UCSD-AML1 (cell line): ENCODE results near the gene FXYD2.
"Not testable (repeated sequence)": the region's sequence is repeated elsewhere in the genome, so short reads cannot be mapped to it uniquely, and the experiment has no call there.

Experiments
- DNase-seq: peaks from one replicate; lab custom pipeline; 2025; ENCODE audit not compliant: unreplicated experiment; lab: John Stamatoyannopoulos, UW

FXYD2 gene

GRCh38 chr11:117824571-117825537, at the start of gene FXYD2:
Gene FXYD2, minus strand, starts transcription at chr11:117824744. Its CDS starts 66 bp downstream, at chr11:117824678.
- no peak for DNase-seq

DNA sequence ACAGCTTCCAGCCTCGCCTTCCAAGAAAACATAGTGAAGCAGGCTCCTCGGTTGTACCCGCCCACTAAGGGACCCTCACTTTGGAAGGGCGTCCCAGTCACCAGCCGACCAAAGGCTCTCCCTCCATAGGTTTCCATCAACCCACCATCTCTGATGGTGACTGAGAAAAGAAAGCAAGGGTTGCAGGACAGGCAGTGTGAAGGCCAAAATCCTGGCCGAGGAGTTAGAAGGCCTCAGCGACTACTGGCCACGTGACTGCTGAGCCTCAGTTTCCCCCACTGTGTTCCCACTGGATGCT, 49.2 kb upstream of the FXYD2 start:
- no peak for DNase-seq

DNA sequence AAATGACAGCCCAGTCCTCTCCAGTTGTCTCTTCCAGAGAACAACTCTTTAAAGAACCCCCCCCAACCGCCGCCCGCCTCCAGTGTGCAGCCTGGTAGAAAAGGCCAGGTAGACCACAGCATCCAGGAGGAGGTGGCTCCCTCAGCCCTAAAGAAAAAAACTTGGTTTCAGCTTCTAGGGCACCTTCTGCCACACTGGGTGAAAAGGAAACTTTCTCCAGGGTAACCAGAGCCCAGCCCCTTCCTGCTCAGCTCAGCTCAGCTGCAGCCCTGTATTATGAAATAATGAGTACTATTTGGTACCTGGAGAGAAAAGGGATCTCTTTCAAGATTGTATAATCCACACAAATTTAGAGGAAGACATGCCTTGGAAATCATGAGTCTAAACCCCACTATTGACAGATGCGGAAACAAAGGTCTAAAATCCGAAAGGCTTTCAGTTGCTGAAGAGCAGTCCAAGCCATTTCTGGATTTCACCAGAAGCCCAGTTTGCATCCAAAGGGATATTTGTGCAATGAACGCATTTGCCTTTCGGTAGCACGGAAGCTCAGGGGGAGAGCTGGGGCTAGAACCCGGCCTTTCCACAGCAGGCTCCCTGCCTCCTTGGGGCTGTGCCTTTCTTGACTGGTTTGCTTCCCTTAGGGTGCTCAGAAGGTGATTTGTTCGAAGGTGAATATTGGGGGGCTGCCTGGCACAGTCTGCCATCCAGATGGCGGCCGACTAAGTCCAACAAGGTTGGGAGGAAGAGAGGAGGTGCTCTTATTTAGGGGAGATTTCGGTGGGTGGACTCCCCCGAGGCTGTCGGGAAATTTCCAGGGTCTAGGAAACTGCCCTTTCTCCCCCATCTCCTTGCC, 48.7 kb upstream of the FXYD2 start:
- no peak for DNase-seq

DNA sequence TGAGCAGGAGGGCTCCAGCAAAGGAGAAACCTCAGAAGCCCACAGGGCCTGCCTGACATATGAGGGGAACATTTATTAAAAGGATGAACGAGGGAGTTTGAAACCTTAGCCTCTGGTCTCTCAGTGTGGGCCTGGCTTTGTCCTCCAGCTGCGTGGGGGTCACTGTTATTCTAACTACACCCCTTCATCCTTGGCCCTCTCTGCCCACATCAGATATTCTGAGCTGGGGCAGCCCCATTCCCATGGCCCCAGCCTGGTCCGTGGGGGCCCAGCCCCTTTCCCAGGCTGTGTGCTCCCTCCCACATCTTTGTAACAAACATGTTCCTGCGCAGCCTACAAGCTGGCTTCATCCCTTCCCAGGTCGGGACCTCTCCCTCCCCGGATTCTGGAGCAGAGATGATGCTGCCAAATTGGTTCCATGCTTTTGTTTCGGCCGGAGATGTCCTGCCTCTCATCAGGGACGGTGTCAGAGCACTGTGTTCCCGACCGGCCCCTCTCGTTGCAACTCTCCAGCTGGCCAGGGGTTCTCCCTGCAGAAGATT, 47.9 kb upstream of the FXYD2 start:
- DNase-seq, result no peak

GRCh38 chr11:117871784-117872183, 47.2 kb upstream of the FXYD2 start:
- no peak for DNase-seq

DNA sequence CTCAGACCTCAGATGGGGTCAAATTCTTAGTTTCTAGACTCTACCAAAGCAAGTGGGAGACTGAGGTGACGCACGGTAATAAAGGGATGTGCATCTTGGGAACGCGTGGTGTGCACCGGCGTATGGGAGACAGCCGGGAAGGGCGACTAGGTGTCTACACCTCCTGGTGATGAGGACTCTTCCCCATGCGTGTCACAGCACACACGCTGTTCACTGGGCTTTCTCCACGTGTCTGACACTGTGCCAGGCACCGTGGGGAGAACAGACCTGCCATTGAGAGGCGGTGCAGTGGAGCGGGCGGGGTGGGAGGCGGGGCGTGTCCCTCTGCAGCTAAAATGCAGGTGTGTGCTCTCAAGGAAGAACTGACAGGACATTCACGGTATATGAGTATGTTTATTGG, 46.6 kb upstream of the FXYD2 start:
- no peak for DNase-seq

- no peak for DNase-seq
Observed at GRCh38 chr11:117870103-117870952, 45.8 kb upstream of the FXYD2 start.

GRCh38 chr11:117869604-117870003, 45.1 kb upstream of the FXYD2 start:
- no peak for DNase-seq

- no peak for DNase-seq
Observed at GRCh38 chr11:117868815-117869561, 44.4 kb upstream of the FXYD2 start.

GRCh38 chr11:117868088-117868487, 43.5 kb upstream of the FXYD2 start:
- DNase-seq, result no peak

DNA sequence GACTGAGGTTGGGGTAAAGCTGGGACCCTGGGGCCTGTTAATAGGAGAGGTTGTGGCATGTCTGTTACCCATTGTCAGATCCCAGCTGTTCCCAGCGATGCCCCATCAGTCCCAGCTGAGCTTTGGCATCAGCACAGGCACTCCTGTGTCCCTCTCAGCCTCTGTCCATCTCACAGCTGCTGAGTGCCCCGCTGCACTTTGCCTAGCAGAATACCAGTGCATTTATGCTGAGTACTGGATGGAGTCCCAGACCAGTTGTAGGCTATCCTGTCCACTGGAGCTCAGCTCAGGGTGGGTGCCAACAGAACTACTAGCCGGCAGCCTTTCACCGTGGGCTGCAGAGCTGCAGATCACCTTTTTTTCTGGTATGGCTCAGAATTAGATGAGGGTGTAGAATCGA, 42.0 kb upstream of the FXYD2 start:
- no peak for DNase-seq

DNA sequence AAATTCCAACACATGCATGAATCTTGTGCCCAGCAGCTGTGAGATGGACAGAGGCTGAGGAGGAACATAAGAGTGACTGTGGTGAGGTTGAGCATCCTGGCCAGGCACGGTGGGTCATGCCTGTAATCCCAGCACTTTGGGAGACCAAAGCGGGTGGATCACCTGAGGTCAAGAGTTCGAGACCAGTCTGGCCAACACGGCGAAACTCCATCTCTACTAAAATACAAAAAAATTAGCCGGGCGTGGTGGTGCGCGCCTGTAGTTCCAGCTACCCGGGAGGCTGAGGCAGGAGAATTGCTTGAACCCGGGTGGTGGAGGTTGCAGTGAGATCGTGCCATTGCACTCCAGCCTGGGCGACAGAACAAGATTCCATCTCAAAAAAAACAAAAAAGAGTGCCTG, 41.0 kb upstream of the FXYD2 start:
- DNase-seq, result not testable (repeated sequence)

- DNase-seq, result no peak
Observed at GRCh38 chr11:117863383-117863782, 38.8 kb upstream of the FXYD2 start.

GRCh38 chr11:117862753-117863152, 38.2 kb upstream of the FXYD2 start:
- no peak for DNase-seq

DNA sequence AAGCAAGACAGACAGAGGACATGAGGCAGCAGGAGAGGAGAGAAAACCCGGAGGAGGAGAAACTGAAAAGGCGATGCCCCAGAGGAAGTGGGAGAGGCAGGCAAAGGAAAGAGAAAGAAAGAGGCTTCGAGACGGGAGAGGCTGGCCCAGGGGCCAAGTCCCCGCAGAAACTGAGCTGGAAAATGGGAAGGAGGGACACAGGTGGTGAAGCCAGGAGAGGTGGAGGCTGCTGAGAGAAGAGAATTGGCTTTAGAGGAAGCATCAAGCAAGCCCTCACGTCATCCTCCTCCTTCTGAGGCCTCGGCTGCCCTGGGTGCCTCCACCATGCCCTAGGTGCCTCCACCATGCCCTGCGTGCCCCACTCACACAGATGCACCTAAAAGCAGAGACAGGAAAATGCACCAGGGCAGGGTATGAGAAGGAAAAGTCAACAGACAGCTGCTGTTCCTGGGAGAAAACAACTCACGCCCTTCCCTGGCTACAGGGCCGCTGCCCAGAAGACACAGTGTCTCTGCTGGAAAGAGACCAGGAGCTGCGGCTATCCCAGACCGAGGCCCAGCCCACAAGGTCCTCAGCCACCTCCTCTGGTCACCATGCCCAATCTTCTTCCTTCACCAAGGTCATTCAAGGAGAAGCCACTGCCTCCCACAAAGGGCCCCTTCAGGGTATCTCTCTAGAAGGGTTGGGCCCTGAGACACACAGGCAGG, 37.6 kb upstream of the FXYD2 start:
- DNase-seq, result no peak

DNA sequence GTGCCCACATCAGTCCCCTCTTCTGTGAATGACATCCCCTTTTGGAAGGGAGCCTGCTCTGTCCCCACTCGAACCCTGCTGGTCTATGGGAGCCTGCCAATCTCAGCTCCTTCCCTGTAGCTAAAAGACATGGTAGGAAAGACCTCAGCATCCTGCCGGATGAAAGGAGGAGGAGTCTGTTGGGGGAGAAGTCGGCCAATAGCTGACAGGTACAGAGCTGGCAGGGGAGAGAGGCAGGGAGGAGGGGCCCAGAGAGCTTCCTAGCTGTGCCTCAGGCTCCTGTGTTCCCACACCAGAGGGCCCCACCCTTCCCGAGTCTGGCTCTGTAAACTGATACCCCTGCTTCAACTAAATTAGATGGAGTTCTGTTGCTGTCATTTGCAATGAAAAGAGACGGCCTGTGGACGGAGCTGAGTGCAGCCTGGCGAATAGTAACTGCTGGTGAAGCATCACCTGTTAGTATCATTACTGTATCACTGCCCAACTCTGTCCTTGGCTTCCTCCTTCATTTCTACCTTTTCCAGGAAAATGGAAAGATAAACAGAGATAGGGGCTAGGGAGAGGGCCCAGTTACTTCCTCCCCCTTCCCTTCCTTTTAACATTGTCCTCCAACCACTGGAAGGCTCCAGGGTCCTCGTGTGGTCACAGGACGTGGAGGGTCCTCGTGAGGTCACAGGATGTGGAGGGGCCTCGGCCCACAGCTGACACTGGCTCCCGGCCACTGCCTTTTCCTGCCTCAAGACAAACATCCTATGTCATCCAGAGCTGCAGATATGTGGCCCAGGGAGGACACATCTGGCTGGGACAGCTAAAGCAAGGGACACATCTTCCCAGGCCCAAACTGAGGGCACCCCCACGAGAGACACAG, 36.8 kb upstream of the FXYD2 start:
- peak; percentile 66 for DNase-seq

DNA sequence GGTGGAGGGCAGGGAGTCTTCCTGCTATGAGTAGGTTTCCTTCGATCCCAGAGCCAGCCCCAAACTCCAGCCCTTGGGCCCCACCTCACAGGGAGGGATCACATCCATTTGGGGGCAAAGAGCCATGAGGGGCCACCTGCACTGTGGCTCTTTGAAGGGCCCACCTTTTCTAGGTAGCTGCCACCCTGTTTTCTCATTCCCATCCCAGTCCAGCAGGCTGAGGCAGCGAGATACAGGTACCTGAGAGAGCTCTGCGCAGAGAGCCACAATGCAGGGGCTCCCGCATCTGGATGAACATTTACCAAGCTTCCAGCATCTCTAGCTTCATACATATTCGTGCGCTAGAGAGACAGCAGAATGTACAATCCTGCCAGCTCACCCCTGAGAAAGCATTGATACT, 35.6 kb upstream of the FXYD2 start:
- DNase-seq, result no peak

- DNase-seq, result no peak
Observed at GRCh38 chr11:117859488-117860112, 35.1 kb upstream of the FXYD2 start.
